IMR-90 (cell line): ENCODE measurements around the gene ZBTB4. TPM values are rescaled to one million over a fixed set of nuclear protein-coding genes. Genes with fewer than 3 reads are reported as not detected.

ENCODE experiments used
- ATAC-seq: fragments of 200-7000 bp; cut with Tn5 transposase; 2 replicates; pipeline ENCODE4 v1.9.1; 2020; ENCODE audit warnings: low read depth, mild to moderate bottlenecking, moderate library complexity
- BruUV-seq: library from RNA; stranded (reverse); fragments of 400-500 nt; replicated peaks from 2 replicates; lab custom pipeline; 2021; lab: Mats Ljungman, UMichigan
- CTCF ChIA-PET: fragments of 300-600 bp; formaldehyde crosslinking; extraction: SDS; loops from one replicate; lab custom pipeline; 2021; ENCODE audit warnings: antibody characterized with exemption; lab: Yijun Ruan, JAX
- POLR2A ChIA-PET: fragments of 300-600 bp; sonication (Branson Sonifier 250); formaldehyde crosslinking; loops from one replicate; lab custom pipeline; 2022; ENCODE audit warnings: antibody characterized with exemption; ENCODE audit not compliant: unreplicated experiment; lab: Charles Lee
- DNase-seq: peaks from one replicate; pipeline ENCODE4 v3.0.0; 2013
- H2AFZ ChIP-seq: replicated peaks from 2 replicates; pipeline ENCODE3; 2013; ENCODE audit warnings: low read length, mild to moderate bottlenecking; ENCODE audit not compliant: poor library complexity
- H2AK5ac ChIP-seq: 2 replicates; pipeline ENCODE4 v1.6.1; 2013; ENCODE audit warnings: low read depth, low read length, inconsistent platforms
- H2AK9ac ChIP-seq: replicated peaks from 2 replicates; pipeline ENCODE3; 2013; ENCODE audit warnings: mild to moderate bottlenecking, low read depth, low read length, moderate library complexity; ENCODE audit not compliant: poor library complexity
- H2BK120ac ChIP-seq: 2 replicates; pipeline ENCODE4 v1.6.1; 2013; ENCODE audit warnings: low read depth, low read length, inconsistent platforms
- H2BK15ac ChIP-seq: 3 replicates; pipeline ENCODE4 v1.6.1; 2013; ENCODE audit warnings: low read depth, low read length, inconsistent platforms
- H2BK20ac ChIP-seq: 2 replicates; pipeline ENCODE4 v1.6.1; 2013; ENCODE audit warnings: low read depth, mild to moderate bottlenecking, inconsistent platforms, low read length, moderate library complexity
- H2BK5ac ChIP-seq: 2 replicates; pipeline ENCODE4 v1.6.1; 2013; ENCODE audit warnings: mild to moderate bottlenecking, low read depth, low read length, inconsistent platforms; ENCODE audit not compliant: poor library complexity, severe bottlenecking
- H3K14ac ChIP-seq: replicated peaks from 2 replicates; pipeline ENCODE4 v1.6.1; 2013; ENCODE audit warnings: low read depth, low read length, inconsistent platforms
- H3K18ac ChIP-seq: 2 replicates; pipeline ENCODE4 v1.6.1; 2013; ENCODE audit warnings: low read depth, low read length, control low read depth
- H3K23ac ChIP-seq: 2 replicates; pipeline ENCODE4 v1.6.1; 2013; ENCODE audit warnings: low read depth, low read length, inconsistent platforms
- H3K27ac ChIP-seq: 2 replicates; pipeline ENCODE4 v1.5.1; 2013; ENCODE audit warnings: mild to moderate bottlenecking, control low read depth, low read length; ENCODE audit not compliant: insufficient read depth
- H3K27me3 ChIP-seq: 2 replicates; pipeline ENCODE4 v1.6.1; 2013; ENCODE audit warnings: low read length; ENCODE audit not compliant: control insufficient read depth, insufficient read depth
- H3K36me3 ChIP-seq: 2 replicates; pipeline ENCODE4 v1.6.1; 2013; ENCODE audit warnings: low read length, mixed read lengths; ENCODE audit not compliant: control insufficient read depth, insufficient read depth
- H3K4ac ChIP-seq: 2 replicates; pipeline ENCODE4 v1.6.1; 2013; ENCODE audit warnings: low read depth, low read length, inconsistent platforms
- H3K4me1 ChIP-seq: 2 replicates; pipeline ENCODE4 v1.6.1; 2013; ENCODE audit warnings: low read length, mixed read lengths; ENCODE audit not compliant: control insufficient read depth, insufficient read depth
- H3K4me2 ChIP-seq: 2 replicates; pipeline ENCODE4 v1.6.1; 2013; ENCODE audit warnings: low read depth, mild to moderate bottlenecking, control low read depth, low read length, moderate library complexity
- H3K4me3 ChIP-seq: 2 replicates; pipeline ENCODE4 v1.5.1; 2013; ENCODE audit warnings: low read depth, mild to moderate bottlenecking, control low read depth, low read length, moderate library complexity; ENCODE audit not compliant: insufficient read depth
- H3K56ac ChIP-seq: 2 replicates; pipeline ENCODE4 v1.6.1; 2013; ENCODE audit warnings: low read length, inconsistent platforms; ENCODE audit not compliant: insufficient read depth; ENCODE audit errors: extremely low read depth
- H3K79me1 ChIP-seq, 2 experiments: 2 replicates each; pipeline ENCODE4 v1.6.1; 2013; ENCODE audit warnings: low read length in 2 of 2, inconsistent platforms in 1 of 2, low read depth in 1 of 2
- H3K9ac ChIP-seq: 2 replicates; pipeline ENCODE4 v1.6.1; 2013; ENCODE audit warnings: low read depth, low read length, control low read depth
- H3K9me1 ChIP-seq: 2 replicates; pipeline ENCODE4 v1.6.1; 2013; ENCODE audit warnings: low read length, inconsistent platforms; ENCODE audit not compliant: insufficient read depth
- H3K9me3 ChIP-seq: 2 replicates; pipeline ENCODE4 v1.6.1; 2013; ENCODE audit warnings: low read length; ENCODE audit not compliant: control insufficient read depth, insufficient read depth
- H4K20me1 ChIP-seq: 2 replicates; pipeline ENCODE4 v1.6.1; 2013; ENCODE audit warnings: low read length, inconsistent platforms; ENCODE audit not compliant: insufficient read depth
- H4K5ac ChIP-seq: 2 replicates; pipeline ENCODE4 v1.6.1; 2013; ENCODE audit warnings: mild to moderate bottlenecking, low read depth, low read length, control low read depth
- H4K8ac ChIP-seq, 2 experiments: 2 replicates each; pipeline ENCODE4 v1.6.1; 2013; ENCODE audit warnings: low read depth in 2 of 2, low read length in 2 of 2, control low read depth in 1 of 2, inconsistent platforms in 1 of 2
- H4K91ac ChIP-seq: 2 replicates; pipeline ENCODE4 v1.6.1; 2013; ENCODE audit warnings: low read depth, low read length, inconsistent platforms; ENCODE audit not compliant: insufficient read depth
- BHLHE40 ChIP-seq: fragments of 150-350 bp; IDR thresholded peaks from 2 replicates; pipeline ENCODE4 v1.6.1; 2016; ENCODE audit warnings: mild to moderate bottlenecking, low read depth, low read length
- CEBPB ChIP-seq: IDR thresholded peaks from 2 replicates; pipeline ENCODE4 v1.6.1; 2012; ENCODE audit warnings: low read depth, low read length, improper control_type of control experiment
- CHD1 ChIP-seq: IDR thresholded peaks from 2 replicates; pipeline ENCODE4 v1.6.1; 2012; ENCODE audit warnings: low read depth, low read length, improper control_type of control experiment
- FOS ChIP-seq: fragments of 150-350 bp; IDR thresholded peaks from 2 replicates; pipeline ENCODE4 v1.6.1; 2016; ENCODE audit warnings: low read depth, low read length
- MAFK ChIP-seq: IDR thresholded peaks from 2 replicates; pipeline ENCODE4 v1.6.1; 2012; ENCODE audit warnings: low read depth, low read length, improper control_type of control experiment
- MAZ ChIP-seq: IDR thresholded peaks from 2 replicates; pipeline ENCODE4 v1.6.1; 2012; ENCODE audit warnings: low read depth, mild to moderate bottlenecking, low read length, improper control_type of control experiment, moderate library complexity, borderline replicate concordance
- MXI1 ChIP-seq: IDR thresholded peaks from 2 replicates; pipeline ENCODE4 v1.6.1; 2012; ENCODE audit warnings: low read depth, mild to moderate bottlenecking, low read length, moderate library complexity, borderline replicate concordance
- NFE2L2 ChIP-seq: fragments of 150-350 bp; IDR thresholded peaks from 2 replicates; pipeline ENCODE4 v1.6.1; 2016; ENCODE audit warnings: low read depth, mild to moderate bottlenecking, low read length
- POLR2A ChIP-seq: IDR thresholded peaks from 2 replicates; pipeline ENCODE4 v1.6.1; 2012; ENCODE audit warnings: mild to moderate bottlenecking, low read depth, low read length
- RAD21 ChIP-seq: IDR thresholded peaks from 2 replicates; pipeline ENCODE4 v1.6.1; 2012; ENCODE audit warnings: low read length, improper control_type of control experiment
- RCOR1 ChIP-seq: IDR thresholded peaks from 2 replicates; pipeline ENCODE4 v1.6.1; 2012; ENCODE audit warnings: mild to moderate bottlenecking, low read length, improper control_type of control experiment; ENCODE audit not compliant: insufficient replicate concordance
- RFX5 ChIP-seq: IDR thresholded peaks from 2 replicates; pipeline ENCODE4 v1.8.0; 2012; ENCODE audit warnings: low read depth, mild to moderate bottlenecking, low read length, moderate library complexity
- SMC3 ChIP-seq: fragments of 150-350 bp; IDR thresholded peaks from 2 replicates; pipeline ENCODE4 v1.6.1; 2016; ENCODE audit warnings: low read depth, mild to moderate bottlenecking, antibody characterized with exemption, low read length, moderate library complexity
- WGBS, 2 experiments: methylation state at CpG; one replicate each; pipeline versions ENCODE4 v1.1.5 to v1.1.7; 2013; ENCODE audit warnings: missing lambda C conversion rate in 2 of 2; ENCODE audit not compliant: insufficient read length in 1 of 2; ENCODE audit errors: extremely low coverage in 2 of 2; 5-methylcytosine and 5-hydroxymethylcytosine counted together
- dilution Hi-C: fragments of 300-500 bp; cut with HindIII; formaldehyde crosslinking; loops from one replicate; pipeline ENCODE4 v1.14.3; 2018; ENCODE audit warnings: low sequenced_read_pairs; ENCODE audit not compliant: unreplicated experiment
- in situ Hi-C: fragments of 300-500 bp; cut with MboI; formaldehyde crosslinking; loops from 3 replicates; pipeline ENCODE4 v1.14.3; 2019; ENCODE audit warnings: low sequenced_read_pairs, inconsistent platforms, mixed read lengths
- intact Hi-C: fragments of 100-400 bp; cut with micrococcal nuclease; formaldehyde crosslinking; loops from 2 replicates; pipeline ENCODE4 v1.10.0; 2022
- polyA plus RNA-seq, 3 experiments: library from polyadenylated mRNA; depleted of rRNA; stranded (reverse); fragments of >200 nt; gene quantifications; 2 replicates each; pipeline ENCODE4 v1.2.3, GENCODE V29; 2012; ENCODE audit warnings: low replicate concordance in 1 of 3
- total RNA-seq: library from RNA; depleted of rRNA; stranded (reverse); fragments of >200 nt; gene quantifications from 2 replicates; pipeline ENCODE4 v1.2.3, GENCODE V29; 2012
- TF ChIP-seq, protein P1 (sequence below): conservative IDR thresholded peaks from 2 replicates; pipeline ENCODE4 v1.5.1; 2012; ENCODE audit warnings: mild to moderate bottlenecking, low read depth, low read length, improper control_type of control experiment
- TF ChIP-seq, protein P2 (sequence below): fragments of 150-350 bp; IDR thresholded peaks from 2 replicates; pipeline ENCODE4 v1.6.1; 2017; ENCODE audit warnings: mild to moderate bottlenecking, antibody characterized with exemption, low read length, low read depth

Gene ZBTB4
- total and polyA plus RNA-seq, 2 of the 4 experiments (the other 2 are of a cell fraction), result 6.3 to 20.3 TPM

DNA sequence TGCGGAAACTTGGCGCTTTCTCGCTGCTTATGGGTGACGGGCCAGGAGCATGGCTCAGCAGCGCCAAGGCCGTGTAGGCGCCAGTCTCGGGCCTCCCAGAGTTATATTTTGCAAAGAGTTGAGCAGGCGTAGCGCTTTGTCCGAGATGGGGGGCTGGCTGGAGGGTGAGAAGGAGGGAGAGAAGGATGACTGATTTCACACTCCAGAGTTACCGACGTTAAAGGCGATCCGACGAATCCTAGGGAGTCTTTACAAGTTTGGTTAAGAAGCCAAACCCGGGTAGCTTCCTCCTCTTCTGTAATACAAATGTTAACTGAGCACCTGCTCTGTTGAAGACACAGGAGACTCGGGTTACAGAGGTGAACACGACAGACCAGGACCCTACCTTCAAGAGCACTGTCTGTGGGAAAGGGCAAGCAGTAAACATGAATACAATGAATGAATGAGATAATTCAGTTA lies 5.5 kb upstream of the ZBTB4 start:
- dilution Hi-C loops (no loop called here), in situ Hi-C loops (no loop called here), intact Hi-C loops (loop anchor here (1.0 to 5.0 kb wide), 3 partner anchors 76 to 202 kb away; partner anchors contain the start of genes SENP3, TMEM256, TP53 and WRAP53)
- H3K79me1 ChIP-seq, result peaks cover 2 to 61% of the 10 kb centered on the region in 2 experiments; a peak in 2 of 4 replicates
- no peak overlapping the region for H4K5ac ChIP-seq
- ChIA-PET POLR2A (interaction anchor here (0.6 kb wide), 2 partner anchors 9 to 81 kb away, joined by 3 to 5 read pairs; partner anchors contain the start of gene TMEM256), CTCF (no interaction called here)
- H2AK5ac ChIP-seq, result peak overlapping the region; percentile 20
- peak overlapping the region; percentile 55 for H3K4me3 ChIP-seq
- peak overlapping the region; percentile 7; the same call in 1 of the 3 replicates for H2BK15ac ChIP-seq
- H3K9me1 ChIP-seq, result peaks cover 6% of the 10 kb centered on the region; the same call in 1 of the 2 replicates
- peak overlapping the region; percentile 67 for H2BK5ac ChIP-seq
- no peak overlapping the region for H2BK20ac ChIP-seq
- peak overlapping the region; percentile 97 for H3K14ac ChIP-seq
- 0 out of 2 replicates have a peak overlapping the region, but pooled peaks have one; percentile 0 for H4K91ac ChIP-seq
- H3K27ac ChIP-seq, result peak overlapping the region; percentile 47
- peak overlapping the region; percentile 98 for H3K4me2 ChIP-seq
- WGBS, 2 experiments, result no CpG with 5 or more reads among the region's 19 CpGs
- H4K20me1 ChIP-seq, result peaks cover 48% of the 10 kb centered on the region
- no peak for ATAC-seq
- H3K36me3 ChIP-seq, result peaks cover 3% of the 10 kb centered on the region; the same call in 1 of the 2 replicates
- H3K9me3 ChIP-seq, result no peaks in the 10 kb centered on the region
- H4K8ac ChIP-seq, result peak overlapping the region in 1 of 2 experiments; percentile 10; a peak in 1 of 4 replicates
- H3K4ac ChIP-seq, result peak overlapping the region; percentile 87
- H3K9ac ChIP-seq, result peak overlapping the region; percentile 80
- peak overlapping the region; percentile 98 for H3K23ac ChIP-seq
- H2BK120ac ChIP-seq, result no peak overlapping the region
- H2AK9ac ChIP-seq, result peak overlapping the region; percentile 75
- BruUV-seq, result no TSS peak
- H3K27me3 ChIP-seq, result no peaks in the 10 kb centered on the region
- H3K56ac ChIP-seq, result peak overlapping the region; percentile 72
- H3K4me1 ChIP-seq, result peaks cover 14% of the 10 kb centered on the region
- H2AFZ ChIP-seq, result peak overlapping the region; percentile 78
- DNase-seq, result no peak
- H3K18ac ChIP-seq, result peak overlapping the region; percentile 6; the same call in 1 of the 2 replicates
- no peak for TF ChIP-seq RCOR1
- TF ChIP-seq MAZ, result no peak
- TF ChIP-seq POLR2A, result no peak
- TF ChIP-seq SMC3, result no peak
- TF ChIP-seq, protein P1, sequence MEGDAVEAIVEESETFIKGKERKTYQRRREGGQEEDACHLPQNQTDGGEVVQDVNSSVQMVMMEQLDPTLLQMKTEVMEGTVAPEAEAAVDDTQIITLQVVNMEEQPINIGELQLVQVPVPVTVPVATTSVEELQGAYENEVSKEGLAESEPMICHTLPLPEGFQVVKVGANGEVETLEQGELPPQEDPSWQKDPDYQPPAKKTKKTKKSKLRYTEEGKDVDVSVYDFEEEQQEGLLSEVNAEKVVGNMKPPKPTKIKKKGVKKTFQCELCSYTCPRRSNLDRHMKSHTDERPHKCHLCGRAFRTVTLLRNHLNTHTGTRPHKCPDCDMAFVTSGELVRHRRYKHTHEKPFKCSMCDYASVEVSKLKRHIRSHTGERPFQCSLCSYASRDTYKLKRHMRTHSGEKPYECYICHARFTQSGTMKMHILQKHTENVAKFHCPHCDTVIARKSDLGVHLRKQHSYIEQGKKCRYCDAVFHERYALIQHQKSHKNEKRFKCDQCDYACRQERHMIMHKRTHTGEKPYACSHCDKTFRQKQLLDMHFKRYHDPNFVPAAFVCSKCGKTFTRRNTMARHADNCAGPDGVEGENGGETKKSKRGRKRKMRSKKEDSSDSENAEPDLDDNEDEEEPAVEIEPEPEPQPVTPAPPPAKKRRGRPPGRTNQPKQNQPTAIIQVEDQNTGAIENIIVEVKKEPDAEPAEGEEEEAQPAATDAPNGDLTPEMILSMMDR, result peak; percentile 27; the same call in 1 of the 2 replicates
- TF ChIP-seq MAFK, result no peak
- no peak for TF ChIP-seq BHLHE40
- no peak for TF ChIP-seq FOS
- TF ChIP-seq MXI1, result peak; percentile 93
- no peak for TF ChIP-seq NFE2L2
- no peak; the same call in 1 of the 2 replicates for TF ChIP-seq CHD1
- TF ChIP-seq RAD21, result peak; percentile 42
- TF ChIP-seq RFX5, result no peak
- TF ChIP-seq CEBPB, result no peak
- TF ChIP-seq, protein P2, sequence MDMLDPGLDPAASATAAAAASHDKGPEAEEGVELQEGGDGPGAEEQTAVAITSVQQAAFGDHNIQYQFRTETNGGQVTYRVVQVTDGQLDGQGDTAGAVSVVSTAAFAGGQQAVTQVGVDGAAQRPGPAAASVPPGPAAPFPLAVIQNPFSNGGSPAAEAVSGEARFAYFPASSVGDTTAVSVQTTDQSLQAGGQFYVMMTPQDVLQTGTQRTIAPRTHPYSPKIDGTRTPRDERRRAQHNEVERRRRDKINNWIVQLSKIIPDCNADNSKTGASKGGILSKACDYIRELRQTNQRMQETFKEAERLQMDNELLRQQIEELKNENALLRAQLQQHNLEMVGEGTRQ, result no peak
